ENCODE results near the gene PCED1B.
A peak's percentile ranks its signal among the peaks of the same experiment; 100 is the strongest.
"Not testable (repeated sequence)": the region's sequence is repeated elsewhere in the genome, so short reads cannot be mapped to it uniquely, and the experiment has no call there.

The PCED1B gene

DNA sequence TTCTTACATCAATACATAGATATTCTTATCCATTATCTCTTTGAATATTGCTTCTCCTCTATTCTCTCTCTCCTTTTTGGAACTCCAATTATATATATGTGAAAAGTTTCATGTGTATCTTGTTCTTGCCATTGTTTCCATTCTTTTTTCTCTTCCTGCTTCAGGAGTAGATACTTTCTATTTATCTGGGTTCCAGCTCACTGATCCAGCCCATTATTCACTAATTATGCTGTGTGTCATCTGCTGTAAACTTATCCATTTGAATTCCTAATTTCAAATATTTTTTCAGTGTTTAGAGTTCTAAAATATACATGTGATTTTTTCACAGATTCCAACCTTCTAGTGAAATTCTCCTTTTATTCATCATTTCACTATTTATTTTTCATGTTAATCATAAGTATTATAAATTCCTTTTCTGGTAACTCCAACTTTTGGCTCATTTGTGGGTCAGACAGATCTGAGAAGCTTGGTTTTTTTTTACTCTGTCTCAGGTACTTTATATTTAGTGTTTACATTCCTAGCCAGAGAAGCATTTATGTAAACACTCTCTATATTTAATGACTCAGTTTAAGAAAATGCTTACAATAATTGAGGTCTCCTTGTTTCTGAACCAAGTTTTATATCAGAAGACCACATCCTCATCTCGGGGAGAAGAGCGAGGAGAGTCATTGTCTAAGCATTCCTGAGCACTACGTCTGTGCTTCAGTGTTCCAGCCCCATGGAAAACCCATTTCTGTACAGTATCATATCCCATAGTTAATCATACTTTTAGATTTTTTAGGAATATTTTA, 16.2 kb downstream of the PCED1B start:
- DNase-seq = no peak

DNA sequence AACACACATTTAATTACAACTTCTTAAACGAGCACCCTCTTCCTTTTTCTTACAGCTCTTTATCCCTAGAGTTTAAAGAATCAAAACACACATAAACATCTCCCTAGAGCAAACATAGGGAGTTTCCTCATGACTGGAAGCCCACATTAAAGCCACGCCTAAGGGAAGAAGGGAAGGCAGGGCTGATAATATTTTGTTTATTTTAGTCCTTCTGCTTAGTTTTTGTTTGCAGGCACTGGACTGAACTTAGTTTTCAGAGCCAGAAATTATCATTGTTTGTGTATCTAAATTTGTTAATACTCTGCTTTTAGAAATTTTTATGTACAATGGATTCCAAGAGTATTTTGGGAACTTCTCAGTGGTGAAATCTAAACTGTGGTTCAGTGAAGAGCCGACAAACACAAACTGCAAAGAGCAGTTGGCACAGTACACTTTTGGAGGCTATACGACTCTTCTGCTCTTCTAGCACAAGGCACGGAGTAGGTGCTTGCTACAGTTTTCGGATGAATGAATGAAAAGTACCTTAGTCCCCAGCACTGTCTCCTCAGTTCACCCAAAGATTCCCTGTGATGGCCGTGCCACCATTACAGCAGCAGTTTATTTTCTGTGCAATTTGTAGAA, 18.0 kb downstream of the PCED1B start:
- DNase-seq = no peak

DNA sequence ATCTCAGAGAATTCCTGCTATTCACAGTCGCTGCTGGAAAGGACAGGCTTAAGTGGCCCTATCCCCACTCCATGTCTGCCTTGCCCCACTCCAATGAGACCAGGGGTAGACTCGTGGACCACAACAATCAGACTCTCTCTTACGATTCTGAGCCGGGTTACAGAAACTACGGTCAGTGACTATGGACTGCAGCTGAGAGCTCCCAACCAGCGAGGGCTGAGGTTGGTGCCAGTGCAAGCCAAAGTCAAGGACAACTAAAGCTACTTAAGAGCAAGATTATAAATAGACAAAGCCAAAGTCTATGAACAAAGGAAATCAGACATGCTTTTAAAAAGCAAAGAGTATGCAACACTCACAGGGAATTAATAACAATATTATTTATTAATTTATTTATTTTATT, 18.7 kb downstream of the PCED1B start:
- DNase-seq = no peak

DNA sequence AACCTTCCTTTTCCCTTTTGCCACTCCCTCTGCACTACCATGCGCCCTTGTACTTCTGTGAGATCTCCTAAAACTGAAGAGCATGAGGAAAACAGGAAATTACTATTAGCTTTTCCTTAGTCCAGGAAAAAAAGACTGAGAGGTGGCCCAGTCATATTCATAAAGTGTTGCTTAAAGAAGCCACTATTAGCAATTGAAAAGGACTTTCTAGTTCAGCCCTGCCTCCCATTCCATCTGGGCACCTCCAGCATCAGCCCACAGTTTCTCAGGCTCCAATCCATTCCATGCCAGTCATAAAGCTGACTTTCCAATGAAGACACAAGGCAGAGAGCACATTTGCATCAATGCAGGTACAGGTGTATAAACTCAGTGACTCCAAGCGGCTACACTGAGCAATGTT, 20.2 kb downstream of the PCED1B start:
- DNase-seq = no peak

DNA sequence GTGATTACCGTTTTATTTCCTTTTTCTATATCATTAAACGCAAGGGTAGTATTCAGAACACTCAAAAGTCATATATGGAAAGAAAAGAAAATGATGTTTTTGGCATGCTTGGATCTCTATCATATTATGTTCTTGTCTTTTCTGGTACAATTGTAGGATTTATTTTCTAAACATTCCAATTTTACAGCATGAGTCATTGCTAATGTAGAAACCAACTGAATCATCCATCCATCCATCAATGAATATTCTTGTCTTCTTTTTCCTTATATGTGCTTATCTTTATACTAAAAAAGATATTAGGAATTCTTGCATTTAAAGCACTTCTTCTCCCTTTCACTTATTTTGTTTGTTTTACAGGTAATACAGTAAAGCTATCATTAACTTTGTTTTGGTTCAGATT, 20.7 kb downstream of the PCED1B start:
- no peak for DNase-seq

DNA sequence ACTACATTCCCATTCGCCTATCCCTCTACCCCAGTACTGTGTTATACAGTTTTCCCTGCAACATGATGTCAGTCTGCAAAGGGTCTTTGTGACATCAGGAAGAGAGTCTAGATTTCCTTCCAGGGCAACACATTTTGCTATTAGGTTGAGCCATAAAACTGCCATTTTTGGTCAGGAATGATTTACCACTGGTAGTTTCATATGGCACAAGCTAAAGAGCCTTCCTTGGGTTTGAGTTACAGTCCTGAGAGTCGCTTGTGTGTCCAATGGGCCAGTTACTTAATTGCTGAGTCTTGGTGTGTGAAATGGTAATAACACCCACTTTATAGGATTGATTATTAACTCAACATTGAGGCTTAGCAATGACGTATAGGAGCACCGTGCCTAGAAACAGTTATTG, 23.0 kb downstream of the PCED1B start:
- no peak for DNase-seq

DNA sequence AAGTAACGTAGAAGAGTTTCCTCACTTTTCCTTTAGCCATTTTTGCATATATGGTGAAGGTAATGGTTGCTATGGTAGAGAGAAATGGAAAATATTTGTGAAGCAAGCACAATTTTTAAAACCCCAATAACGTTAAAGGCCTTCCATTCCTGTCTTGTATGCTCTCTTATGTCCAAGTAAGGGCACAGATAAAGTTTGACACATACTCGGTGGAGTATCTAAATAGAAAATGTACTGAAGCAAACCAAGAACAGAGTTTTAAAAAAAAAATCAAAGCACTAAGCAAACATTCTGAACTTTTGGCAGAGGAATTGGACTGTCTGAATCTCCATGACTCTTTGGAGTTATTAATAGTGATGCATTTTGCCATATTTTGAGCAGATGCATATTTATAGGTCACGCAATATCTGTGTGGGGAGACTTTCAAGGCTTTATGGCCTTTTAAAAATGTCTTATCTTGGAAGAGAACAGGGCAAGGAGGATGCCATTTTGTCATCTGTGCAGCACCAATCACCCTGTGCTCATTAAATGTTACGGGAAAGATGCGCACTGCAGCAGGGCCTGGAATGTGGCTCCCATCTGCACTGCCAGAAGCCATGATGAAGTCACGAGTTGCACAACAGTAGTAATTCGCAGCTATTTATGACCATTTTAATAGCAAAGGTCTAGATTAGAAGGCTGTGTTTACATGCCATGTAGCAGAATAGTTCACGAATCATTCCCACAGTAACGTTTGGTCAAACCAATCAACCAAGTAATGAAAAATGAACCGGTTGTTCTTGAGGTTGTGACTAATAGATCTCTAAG, 23.6 kb downstream of the PCED1B start:
- DNase-seq = no peak

DNA sequence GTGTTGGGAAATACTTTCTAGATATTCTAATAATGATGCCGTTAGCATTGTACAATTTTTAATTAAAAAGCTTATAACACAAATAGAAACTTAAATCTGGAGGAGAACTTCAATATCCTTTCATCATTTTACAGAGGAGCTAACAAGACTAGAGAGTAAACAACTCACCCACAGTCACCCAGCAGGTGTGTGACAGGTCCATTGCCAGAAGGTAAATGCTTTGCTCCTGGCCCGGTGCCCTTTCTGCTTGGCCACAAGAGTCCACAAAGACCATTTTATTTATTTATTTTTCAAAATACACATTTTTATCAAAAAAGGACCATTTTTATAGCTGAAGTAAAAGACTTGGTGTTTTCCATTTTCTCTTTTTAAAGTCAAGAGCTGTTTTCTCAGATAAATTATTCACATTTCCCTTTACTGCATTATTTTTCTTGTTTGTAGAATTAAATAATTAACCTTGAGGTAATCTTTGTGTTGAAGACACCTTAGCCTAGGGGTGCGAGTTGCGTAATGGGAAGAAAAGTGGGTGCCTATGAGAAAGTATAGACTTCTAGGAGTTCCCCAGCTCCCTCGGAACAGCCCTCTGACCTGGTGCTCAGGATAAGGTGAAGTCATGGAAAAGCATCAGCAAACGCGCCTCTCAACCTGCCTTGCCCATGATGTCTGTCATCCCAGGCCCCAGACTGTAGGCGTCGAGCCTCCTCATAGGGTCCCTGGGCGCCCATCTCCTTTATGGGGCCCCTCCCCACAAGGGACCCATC, 26.7 kb downstream of the PCED1B start:
- no peak for DNase-seq

DNA sequence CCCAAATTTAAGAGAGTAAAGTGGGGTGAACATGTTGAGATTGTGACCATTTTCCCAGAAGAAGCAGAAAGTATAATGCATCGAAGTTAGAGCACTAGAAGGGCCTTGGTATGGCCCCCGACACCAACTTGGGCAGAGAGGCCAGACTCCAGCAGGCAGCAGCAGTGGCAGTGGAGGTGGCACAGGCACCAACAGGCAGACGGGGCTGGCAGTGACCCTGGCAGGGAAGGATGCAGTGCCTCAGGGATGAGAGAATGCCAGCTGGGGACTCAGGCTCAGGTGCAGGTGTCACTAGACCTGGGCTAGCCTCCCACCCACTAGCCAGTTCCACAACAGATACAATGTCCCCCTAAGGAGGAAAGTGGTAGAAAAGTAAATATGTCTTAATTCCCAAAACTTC, 28.0 kb downstream of the PCED1B start:
- DNase-seq = no peak

DNA sequence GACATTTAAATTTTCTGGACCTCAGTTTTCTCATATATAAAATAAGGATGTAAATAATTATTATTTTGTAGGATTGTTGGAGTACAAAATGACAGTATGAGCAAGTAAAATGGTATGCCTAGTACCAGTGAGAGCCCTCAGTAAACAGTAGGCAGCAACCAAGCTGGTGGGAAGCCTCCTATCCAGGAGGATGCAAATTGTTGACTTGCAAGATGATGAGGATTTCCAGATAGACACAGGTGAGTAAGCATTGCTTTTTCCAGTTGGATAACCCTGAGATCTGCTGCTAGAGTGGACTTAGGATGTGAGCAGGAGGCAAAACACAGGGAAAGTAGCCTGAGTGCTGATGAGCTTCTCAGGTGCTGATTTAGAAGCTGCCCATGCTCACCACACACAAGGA, 28.5 kb downstream of the PCED1B start:
- DNase-seq = no peak

DNA sequence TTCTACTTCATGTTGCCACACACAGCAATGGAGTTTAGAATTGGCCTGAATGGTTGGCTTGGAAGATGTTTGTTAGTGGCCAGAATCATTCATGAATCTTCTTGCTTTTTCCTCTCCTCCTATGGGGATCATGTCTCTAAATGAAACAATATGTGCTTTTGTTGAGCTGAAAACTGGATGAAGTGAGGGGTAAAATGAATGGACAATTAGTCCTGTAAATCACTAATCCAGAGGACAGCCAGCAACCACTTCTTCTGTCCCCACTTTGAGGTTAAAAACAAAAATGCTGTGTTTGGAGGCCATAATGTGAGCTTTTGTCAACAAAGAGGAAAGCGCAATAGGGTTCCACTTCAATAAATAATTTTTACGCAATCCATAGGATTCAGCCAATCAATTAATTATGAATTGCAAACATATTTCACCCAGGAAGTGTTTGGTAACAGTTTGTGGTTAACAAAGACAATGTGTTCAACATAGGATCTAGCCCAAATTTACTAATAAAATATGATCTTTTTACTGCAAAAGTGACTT, 30.7 kb downstream of the PCED1B start:
- no peak for DNase-seq

DNA sequence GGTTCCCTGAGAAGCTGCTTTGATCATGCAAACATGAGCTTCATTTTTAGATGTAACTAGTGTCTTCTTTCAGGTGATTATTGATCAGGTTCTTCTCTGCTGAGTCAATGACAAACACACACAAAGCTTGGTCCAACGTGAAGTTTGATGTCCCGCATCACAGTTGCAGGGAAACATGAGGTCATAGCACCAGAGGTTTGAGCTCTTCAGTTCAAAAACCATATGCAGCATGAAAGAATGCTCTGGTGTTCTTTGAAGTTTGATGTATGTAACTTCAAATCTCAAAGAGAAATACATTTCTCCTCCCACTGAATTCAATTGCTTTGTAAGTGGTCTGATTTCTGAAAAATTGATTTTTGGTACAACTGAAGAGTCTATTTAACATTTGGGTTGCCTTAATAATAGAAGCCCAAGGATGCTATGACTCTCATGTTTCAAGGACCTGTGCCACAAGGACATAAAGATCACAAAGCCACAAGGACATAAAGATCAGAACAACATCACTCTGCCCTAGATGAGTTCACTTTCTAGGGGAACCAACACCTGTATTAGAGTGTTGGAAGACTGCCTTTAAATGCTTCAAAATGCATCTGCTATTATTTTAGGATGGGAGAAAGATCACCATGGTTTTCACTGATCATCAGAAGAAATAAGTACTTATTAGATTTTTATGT, 31.4 kb downstream of the PCED1B start:
- DNase-seq = no peak

DNA sequence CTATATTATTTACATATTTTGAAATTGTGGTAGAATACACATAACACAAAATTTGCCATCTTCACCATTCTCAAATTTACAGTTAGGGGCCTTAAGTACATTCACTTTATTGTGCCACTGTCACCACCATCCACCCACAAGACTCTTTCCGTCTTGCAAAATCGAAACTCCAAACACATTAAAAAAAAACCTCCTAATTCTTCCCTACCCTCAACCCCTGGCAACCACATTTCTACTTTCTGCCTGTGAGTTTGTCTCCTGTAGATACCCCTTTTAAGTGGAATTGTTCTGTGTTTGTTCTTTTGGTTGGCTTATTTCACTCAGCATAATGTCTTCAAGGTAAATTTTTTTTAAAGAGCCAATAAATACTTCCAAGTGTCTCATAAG, 32.0 kb downstream of the PCED1B start:
- no peak for DNase-seq

DNA sequence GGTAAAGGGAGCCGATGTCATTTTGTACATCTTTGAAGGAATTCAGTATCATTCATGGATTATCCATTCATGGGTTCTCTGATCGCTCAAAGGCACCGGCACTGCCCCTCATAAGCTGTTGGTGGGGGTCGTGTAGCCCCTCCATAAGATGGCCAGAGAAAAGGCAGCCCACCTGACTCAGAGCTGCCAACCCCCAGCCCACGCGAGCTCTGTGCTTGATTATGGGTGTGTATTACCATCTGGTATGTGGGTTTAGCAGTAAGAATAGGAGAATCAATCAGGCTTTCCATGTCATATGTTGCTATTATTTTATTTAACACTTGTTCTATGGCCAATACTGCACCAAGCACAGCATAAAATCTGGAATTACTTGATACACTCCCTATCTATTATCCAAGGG, 32.4 kb downstream of the PCED1B start:
- no peak for DNase-seq

DNA sequence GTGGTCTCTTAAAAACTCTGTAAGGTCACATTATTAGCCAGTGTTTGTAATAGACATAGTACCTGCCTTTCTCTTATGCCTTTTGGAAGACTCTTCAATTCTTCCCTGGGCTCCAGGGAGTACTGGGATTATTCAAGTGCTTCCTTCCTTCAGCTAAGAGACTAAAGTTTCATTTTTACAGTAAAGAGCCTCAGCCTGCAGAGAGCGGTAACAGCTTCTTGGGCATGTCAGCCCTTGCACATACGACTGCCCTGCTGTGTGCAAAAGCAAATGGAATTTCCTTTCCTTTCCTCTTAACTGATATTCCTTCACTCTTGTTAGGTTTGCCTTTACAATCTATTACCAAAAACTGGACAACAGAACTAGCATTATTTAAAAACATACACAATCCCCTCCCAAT, 33.3 kb downstream of the PCED1B start:
- DNase-seq = no peak

DNA sequence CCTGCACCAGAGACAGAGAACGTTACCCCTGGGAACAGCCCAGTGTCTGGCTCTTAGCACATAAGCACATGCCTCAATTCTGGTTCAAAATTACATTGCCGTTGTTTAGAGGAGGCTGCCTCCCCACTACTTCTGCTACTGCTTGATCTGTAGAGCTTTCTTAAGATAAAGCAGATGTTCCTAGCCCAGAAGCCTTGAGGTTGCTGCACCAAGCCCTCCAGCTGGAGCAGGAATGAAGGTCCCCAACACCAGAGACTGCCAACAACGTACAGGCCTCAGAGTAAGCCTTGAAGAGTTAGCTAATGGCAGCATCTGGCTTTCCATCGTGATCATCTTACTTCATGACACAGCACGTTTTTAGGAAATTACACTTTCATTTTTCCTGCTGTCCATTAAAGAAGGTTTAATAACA, 35.1 kb downstream of the PCED1B start:
- peak in 1 of 2 experiments; percentile 14 for DNase-seq

DNA sequence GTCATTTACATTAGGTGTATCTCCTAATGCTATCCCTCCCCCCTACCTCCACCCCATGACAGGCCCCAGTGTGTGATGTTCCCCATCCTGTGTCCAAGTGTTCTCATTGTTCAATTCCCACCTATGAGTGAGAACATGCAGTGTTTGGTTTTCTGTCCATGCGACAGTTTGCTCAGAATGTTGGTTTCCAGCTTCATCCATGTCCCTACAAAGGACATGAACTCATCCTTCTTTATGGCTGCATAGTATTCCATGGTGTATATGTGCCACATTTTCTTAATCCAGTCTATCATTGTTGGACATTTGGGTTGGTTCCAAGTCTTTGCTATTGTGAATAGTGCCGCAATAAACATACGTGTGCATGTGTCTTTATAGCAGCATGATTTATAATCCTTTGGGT, 37.9 kb downstream of the PCED1B start:
- not testable (repeated sequence) for DNase-seq

DNA sequence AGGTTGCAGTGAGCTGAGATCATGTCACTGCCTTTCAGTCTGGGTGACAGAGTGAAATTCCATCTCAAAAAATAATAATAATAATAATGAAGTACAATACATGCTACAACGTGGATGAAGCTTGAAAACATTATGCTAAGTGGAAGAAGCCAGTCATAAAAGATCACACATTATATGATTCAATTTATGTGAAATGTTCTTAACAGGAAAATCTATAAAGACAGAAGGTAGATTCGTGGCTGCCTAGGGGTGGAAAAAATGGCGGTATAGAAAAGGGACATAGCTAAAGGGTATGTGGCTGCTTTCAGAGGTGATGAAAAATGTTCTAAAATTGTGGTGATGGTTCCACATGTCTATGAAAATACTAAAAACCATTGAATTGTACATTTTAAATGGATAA, 41.3 kb downstream of the PCED1B start:
- no peak for DNase-seq

DNA sequence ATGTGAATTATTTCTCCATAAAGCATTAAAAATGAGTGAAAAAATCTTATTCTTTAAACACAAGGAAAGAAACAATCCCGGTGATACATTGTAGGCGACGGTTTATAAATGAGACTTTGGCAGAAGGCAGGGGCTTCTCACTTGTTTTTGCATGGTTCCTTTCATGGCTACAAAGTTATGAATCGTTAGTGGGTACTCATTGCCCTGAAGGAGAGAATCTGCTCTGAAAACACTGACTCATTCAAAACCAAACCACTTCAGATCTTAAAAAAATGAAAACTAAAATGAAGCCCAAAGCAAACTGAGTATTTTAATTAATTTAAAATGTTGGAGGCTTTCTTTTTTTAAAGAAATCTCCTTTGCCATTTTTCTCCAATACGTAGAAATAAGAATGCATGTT, 41.7 kb downstream of the PCED1B start:
- no peak for DNase-seq

DNA sequence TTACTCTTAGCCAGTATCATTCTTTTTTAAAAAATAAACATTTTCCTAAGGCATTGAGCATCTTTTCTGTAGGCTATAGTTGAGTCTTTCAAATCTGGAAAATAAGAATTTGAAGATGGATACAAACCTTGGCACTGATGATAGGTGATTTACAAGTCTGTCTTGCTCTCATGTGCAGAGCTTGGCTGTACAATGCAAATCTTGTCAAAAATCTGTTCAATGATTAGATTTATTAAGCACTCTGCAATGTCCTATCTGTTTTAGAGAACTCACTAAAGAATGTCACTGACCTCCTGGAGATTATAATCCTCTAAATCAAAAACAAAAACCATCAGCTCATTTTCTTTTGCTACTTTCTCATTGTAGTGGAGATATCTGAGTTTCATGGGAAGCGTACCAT, 43.2 kb downstream of the PCED1B start:
- no peak for DNase-seq

DNA sequence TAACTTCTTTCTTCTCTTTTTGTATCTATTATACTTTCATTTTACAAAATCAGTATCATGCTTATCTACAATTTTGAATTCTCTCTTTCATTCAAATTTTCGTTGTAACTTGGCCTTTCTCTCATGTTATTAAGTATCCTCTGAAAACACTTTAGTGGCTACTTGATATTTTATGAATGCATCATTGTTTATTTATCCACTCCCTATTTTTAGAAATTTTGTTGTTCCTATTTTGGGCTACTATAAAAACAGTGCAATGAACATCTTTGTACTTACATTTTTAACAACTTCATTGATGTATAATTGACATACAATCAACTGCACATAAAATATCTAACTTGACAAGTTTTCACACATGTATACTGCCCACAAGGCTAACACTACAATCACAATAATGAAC, 44.3 kb downstream of the PCED1B start:
- no peak for DNase-seq

DNA sequence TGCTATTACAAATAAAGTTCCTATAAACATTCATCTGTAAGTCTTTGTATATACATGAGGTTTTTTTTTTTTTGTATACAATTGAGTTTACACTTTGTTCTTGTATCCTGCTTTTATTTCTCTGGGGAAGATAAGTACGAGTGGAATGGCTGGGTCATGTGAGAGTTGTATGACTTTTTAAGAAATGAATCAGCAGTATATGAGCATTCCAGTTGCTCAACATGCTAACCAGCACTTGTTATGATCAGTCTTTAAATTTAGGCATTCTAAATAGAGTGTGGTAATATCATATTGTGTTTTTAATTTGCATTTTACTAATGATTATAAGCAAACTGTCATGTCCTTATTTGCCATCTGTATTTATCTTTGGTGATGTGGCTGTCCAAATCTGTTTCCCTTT, 45.0 kb downstream of the PCED1B start:
- no peak for DNase-seq
